ENCODE data around the gene PRSS22.
"Not testable (repeated sequence)": the region's sequence is repeated elsewhere in the genome, so short reads cannot be mapped to it uniquely, and the experiment has no call there.

PRSS22 gene

GRCh38 chr16:2857451-2858244 lies at the start of gene PRSS22:
Gene PRSS22, minus strand, starts transcription at chr16:2858170. Its CDS starts 66 bp downstream, at chr16:2858104.
- peaks cover 5% of the 10 kb centered on the region for H3K9me3 ChIP-seq
- no peak within 1 kb of the TSS for H3K4me3 ChIP-seq (ENCODE audit: low read depth in 1 of 2, low read length in 1 of 2)
- H3K27me3 ChIP-seq: peaks cover 73% of the 10 kb centered on the region
- H3K36me3 ChIP-seq: no peaks in the 10 kb centered on the region
- peaks cover 0 to 9% of the 10 kb centered on the region in 2 experiments for H3K4me1 ChIP-seq (ENCODE audit: control insufficient read depth in 1 of 2, insufficient read depth in 1 of 2, low read depth in 1 of 2, low read length in 1 of 2)
- no peak within 1 kb of the TSS for H3K27ac ChIP-seq
- no peak for TF ChIP-seq CTCF (IDR thresholded peaks at IDR 0.05)

- not testable (repeated sequence) for H3K4me3 ChIP-seq (ENCODE audit: low read depth in 1 of 2, low read length in 1 of 2); H3K36me3 ChIP-seq; H3K27me3 ChIP-seq; H3K27ac ChIP-seq; H3K9me3 ChIP-seq
- peak; percentile 50 for TF ChIP-seq CTCF (IDR thresholded peaks at IDR 0.05)
- H3K4me1 ChIP-seq (ENCODE audit: control insufficient read depth in 1 of 2, insufficient read depth in 1 of 2, low read depth in 1 of 2, low read length in 1 of 2): peaks cover 30 to 39% of the 10 kb centered on the region in 2 experiments
Observed at GRCh38 chr16:2907084-2907753, 49.2 kb upstream of the PRSS22 start.

GRCh38 chr16:2905988-2906387 lies 48.0 kb upstream of the PRSS22 start:
- Histone ChIP-seq H3K9me3 (no peaks in the 10 kb centered on the region), H3K27me3 (no peaks in the 10 kb centered on the region), H3K4me1 (ENCODE audit: control insufficient read depth in 1 of 2, insufficient read depth in 1 of 2, low read depth in 1 of 2, low read length in 1 of 2) (peaks cover 24 to 30% of the 10 kb centered on the region in 2 experiments), H3K4me3 (ENCODE audit: low read depth in 1 of 2, low read length in 1 of 2) (peak overlapping the region; percentile 31 to 70), H3K27ac (peak overlapping the region; percentile 41), H3K36me3 (no peaks in the 10 kb centered on the region)
- TF ChIP-seq CTCF (IDR thresholded peaks at IDR 0.05): no peak

- no peaks in the 10 kb centered on the region for H3K27me3 ChIP-seq
- peaks cover 20 to 24% of the 10 kb centered on the region in 2 experiments for H3K4me1 ChIP-seq (ENCODE audit: control insufficient read depth in 1 of 2, insufficient read depth in 1 of 2, low read depth in 1 of 2, low read length in 1 of 2)
- H3K36me3 ChIP-seq: no peaks in the 10 kb centered on the region
- H3K9me3 ChIP-seq: no peaks in the 10 kb centered on the region
- peak overlapping the region; percentile 74 for H3K27ac ChIP-seq
- peak overlapping the region; percentile 66 to 70 for H3K4me3 ChIP-seq (ENCODE audit: low read depth in 1 of 2, low read length in 1 of 2)
- TF ChIP-seq CTCF (IDR thresholded peaks at IDR 0.05): peak; percentile 22
Observed at GRCh38 chr16:2905241-2905987, 47.4 kb upstream of the PRSS22 start.

GRCh38 chr16:2904922-2905240 lies 46.9 kb upstream of the PRSS22 start:
- TF ChIP-seq CTCF (IDR thresholded peaks at IDR 0.05): no peak
- H3K27ac ChIP-seq: peak overlapping the region; percentile 74
- no peaks in the 10 kb centered on the region for H3K27me3 ChIP-seq
- H3K36me3 ChIP-seq: no peaks in the 10 kb centered on the region
- H3K4me3 ChIP-seq (ENCODE audit: low read depth in 1 of 2, low read length in 1 of 2): peak overlapping the region; percentile 66 to 70
- H3K4me1 ChIP-seq (ENCODE audit: control insufficient read depth in 1 of 2, insufficient read depth in 1 of 2, low read depth in 1 of 2, low read length in 1 of 2): peaks cover 20 to 24% of the 10 kb centered on the region in 2 experiments
- H3K9me3 ChIP-seq: no peaks in the 10 kb centered on the region
